ENCODE data around the gene LDHD.
A peak's percentile ranks its signal among the peaks of the same experiment; 100 is the strongest.

Gene LDHD

DNA sequence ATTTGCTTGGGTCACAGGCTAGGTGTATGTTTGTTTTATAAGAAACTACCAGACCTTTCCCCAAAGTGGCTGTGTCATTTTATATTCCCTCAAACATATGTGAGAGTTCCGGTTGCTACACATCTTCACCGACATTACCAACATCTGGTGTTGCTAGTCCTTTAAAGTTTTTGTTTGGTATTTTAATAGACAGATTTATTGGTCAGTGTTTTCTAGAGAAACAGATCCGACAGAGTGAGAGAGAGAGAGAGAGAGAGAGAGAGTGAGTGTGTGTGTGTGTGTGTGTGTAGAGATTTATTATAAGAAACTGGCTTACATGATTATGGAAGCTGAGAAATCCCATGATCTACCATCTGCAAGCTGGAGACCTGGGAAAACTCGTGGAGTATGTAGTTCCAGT is 31.0 kb downstream of the LDHD start:
- no peak overlapping the region for H3K27ac ChIP-seq (ENCODE audit: low read depth, low read length)
- H3K9me3 ChIP-seq (ENCODE audit: control insufficient read depth, insufficient read depth, low read length), result no peaks in the 10 kb centered on the region
- H3K9me2 ChIP-seq (replicated peaks; ENCODE audit: control insufficient read depth, low read length), result no peaks in the 10 kb centered on the region
- H4K20me1 ChIP-seq (ENCODE audit: control insufficient read depth, insufficient read depth, low read depth, low read length), result no peaks in the 10 kb centered on the region; the same call in 1 of the 2 replicates
- H3K36me3 ChIP-seq (ENCODE audit: control insufficient read depth, low read length), result no peaks in the 10 kb centered on the region
- H3K4me3 ChIP-seq (ENCODE audit: low read length), result no peak overlapping the region
- TF ChIP-seq, protein P1, sequence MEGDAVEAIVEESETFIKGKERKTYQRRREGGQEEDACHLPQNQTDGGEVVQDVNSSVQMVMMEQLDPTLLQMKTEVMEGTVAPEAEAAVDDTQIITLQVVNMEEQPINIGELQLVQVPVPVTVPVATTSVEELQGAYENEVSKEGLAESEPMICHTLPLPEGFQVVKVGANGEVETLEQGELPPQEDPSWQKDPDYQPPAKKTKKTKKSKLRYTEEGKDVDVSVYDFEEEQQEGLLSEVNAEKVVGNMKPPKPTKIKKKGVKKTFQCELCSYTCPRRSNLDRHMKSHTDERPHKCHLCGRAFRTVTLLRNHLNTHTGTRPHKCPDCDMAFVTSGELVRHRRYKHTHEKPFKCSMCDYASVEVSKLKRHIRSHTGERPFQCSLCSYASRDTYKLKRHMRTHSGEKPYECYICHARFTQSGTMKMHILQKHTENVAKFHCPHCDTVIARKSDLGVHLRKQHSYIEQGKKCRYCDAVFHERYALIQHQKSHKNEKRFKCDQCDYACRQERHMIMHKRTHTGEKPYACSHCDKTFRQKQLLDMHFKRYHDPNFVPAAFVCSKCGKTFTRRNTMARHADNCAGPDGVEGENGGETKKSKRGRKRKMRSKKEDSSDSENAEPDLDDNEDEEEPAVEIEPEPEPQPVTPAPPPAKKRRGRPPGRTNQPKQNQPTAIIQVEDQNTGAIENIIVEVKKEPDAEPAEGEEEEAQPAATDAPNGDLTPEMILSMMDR (IDR thresholded peaks at IDR 0.05; ENCODE audit: low read depth, low read length, poor library complexity, severe bottlenecking), result no peak
- TF ChIP-seq EZH2phosphoT487 (IDR thresholded peaks at IDR 0.05; ENCODE audit: borderline replicate concordance, low read length), result no peak
- H3K79me2 ChIP-seq (ENCODE audit: control insufficient read depth, low read length), result no peaks in the 10 kb centered on the region
- H3K4me2 ChIP-seq (ENCODE audit: low read length), result no peak overlapping the region
- H3K4me1 ChIP-seq (ENCODE audit: control insufficient read depth, low read length), result peaks cover 22% of the 10 kb centered on the region
- H3K27me3 ChIP-seq (ENCODE audit: control insufficient read depth, low read length), result no peaks in the 10 kb centered on the region
- H3F3A ChIP-seq (ENCODE audit: control insufficient read depth, insufficient read depth), result no peaks in the 10 kb centered on the region

DNA sequence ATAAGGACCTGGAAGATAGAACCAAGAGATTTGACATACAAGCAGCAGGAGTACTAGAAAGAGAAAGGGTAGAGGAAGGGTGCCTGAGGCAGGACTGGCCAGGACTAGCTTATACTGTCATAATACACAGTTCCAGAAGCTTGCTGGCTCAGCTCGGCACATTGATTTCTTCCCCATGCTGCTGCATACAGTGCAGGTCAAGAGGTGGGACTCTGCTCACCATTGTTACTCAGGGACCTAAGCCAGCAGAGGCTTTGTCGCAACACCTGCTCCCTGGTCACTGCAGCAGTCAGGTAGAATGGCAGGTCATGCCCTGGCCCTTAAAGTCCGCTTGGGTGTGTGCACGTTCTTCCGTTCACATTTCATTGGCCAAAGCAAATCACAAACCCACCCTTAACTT is 32.8 kb downstream of the LDHD start:
- Histone ChIP-seq H3K9me3 (ENCODE audit: control insufficient read depth, insufficient read depth, low read length) (no peaks in the 10 kb centered on the region), H3K4me2 (ENCODE audit: low read length) (no peak overlapping the region), H3K79me2 (ENCODE audit: control insufficient read depth, low read length) (no peaks in the 10 kb centered on the region), H3K27ac (ENCODE audit: low read depth, low read length) (no peak overlapping the region), H3K4me1 (ENCODE audit: control insufficient read depth, low read length) (peaks cover 27% of the 10 kb centered on the region), H3K36me3 (ENCODE audit: control insufficient read depth, low read length) (no peaks in the 10 kb centered on the region), H3K4me3 (ENCODE audit: low read length) (no peak overlapping the region), H3K27me3 (ENCODE audit: control insufficient read depth, low read length) (no peaks in the 10 kb centered on the region), H3K9me2 (replicated peaks; ENCODE audit: control insufficient read depth, low read length) (no peaks in the 10 kb centered on the region), H3F3A (ENCODE audit: control insufficient read depth, insufficient read depth) (no peaks in the 10 kb centered on the region), H4K20me1 (ENCODE audit: control insufficient read depth, insufficient read depth, low read depth, low read length) (no peaks in the 10 kb centered on the region; the same call in 1 of the 2 replicates)
- TF ChIP-seq EZH2phosphoT487 (IDR thresholded peaks at IDR 0.05; ENCODE audit: borderline replicate concordance, low read length), result no peak
- TF ChIP-seq, protein P1 (IDR thresholded peaks at IDR 0.05; ENCODE audit: low read depth, low read length, poor library complexity, severe bottlenecking), result no peak

DNA sequence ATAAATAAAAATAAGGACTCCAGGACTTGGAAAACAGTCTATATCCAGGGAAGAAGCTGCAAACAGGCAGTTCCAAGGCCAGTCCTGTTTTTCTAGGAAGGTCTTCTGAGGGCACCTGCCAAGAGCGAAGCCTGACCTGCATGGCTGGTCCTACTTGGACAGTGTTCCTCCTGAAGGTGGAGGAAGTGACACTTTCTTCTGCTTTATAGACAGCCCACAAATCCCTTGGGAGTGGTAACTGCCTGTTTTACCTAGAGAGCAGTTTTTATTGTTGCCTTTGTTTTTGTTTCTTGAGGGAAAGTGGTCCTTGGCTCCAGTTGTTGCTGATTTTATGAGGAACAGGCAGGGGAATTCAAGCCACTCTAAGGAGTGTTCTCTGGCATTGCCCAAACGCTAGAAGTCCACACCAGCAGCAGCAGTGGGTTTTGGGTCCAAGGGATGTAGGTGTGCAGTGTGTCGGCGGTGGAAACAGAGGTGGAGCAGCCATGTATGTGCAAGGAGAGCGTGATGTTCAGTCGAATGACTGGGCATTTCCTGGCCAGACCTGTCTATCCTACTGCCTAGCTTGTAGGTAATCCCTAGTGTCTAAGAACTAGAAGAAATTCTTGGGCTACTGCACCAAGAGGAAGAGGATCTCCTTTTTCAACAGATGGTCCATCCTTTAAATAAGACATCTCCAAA is 35.3 kb downstream of the LDHD start:
- no peaks in the 10 kb centered on the region for H3K27me3 ChIP-seq (ENCODE audit: control insufficient read depth, low read length)
- no peaks in the 10 kb centered on the region for H3K9me3 ChIP-seq (ENCODE audit: control insufficient read depth, insufficient read depth, low read length)
- H3F3A ChIP-seq (ENCODE audit: control insufficient read depth, insufficient read depth), result no peaks in the 10 kb centered on the region
- peak overlapping the region; percentile 1; the same call in 1 of the 2 replicates for H3K4me2 ChIP-seq (ENCODE audit: low read length)
- no peak overlapping the region for H3K27ac ChIP-seq (ENCODE audit: low read depth, low read length)
- no peaks in the 10 kb centered on the region for H3K9me2 ChIP-seq (replicated peaks; ENCODE audit: control insufficient read depth, low read length)
- peaks cover 30% of the 10 kb centered on the region for H3K4me1 ChIP-seq (ENCODE audit: control insufficient read depth, low read length)
- H4K20me1 ChIP-seq (ENCODE audit: control insufficient read depth, insufficient read depth, low read depth, low read length), result no peaks in the 10 kb centered on the region; the same call in 1 of the 2 replicates
- H3K4me3 ChIP-seq (ENCODE audit: low read length), result no peak overlapping the region
- H3K79me2 ChIP-seq (ENCODE audit: control insufficient read depth, low read length), result peaks cover 10% of the 10 kb centered on the region
- no peaks in the 10 kb centered on the region for H3K36me3 ChIP-seq (ENCODE audit: control insufficient read depth, low read length)
- no peak for TF ChIP-seq EZH2phosphoT487 (IDR thresholded peaks at IDR 0.05; ENCODE audit: borderline replicate concordance, low read length)
- TF ChIP-seq, protein P1 (IDR thresholded peaks at IDR 0.05; ENCODE audit: low read depth, low read length, poor library complexity, severe bottlenecking), result no peak
